Hepatocyte (in vitro differentiated cells): ENCODE results near the gene TMEM179B.

Experiments
- EZH2 ChIP-seq: fragments of 200-600 bp; sonication (generic); IDR thresholded peaks from 2 replicates; pipeline ENCODE4 v1.6.1; 2016; ENCODE audit warnings: antibody characterized with exemption, mild to moderate bottlenecking, borderline replicate concordance
- TF ChIP-seq, protein P1 (sequence below): fragments of 200-600 bp; sonication (generic); IDR thresholded peaks from 2 replicates; pipeline ENCODE4 v1.5.1; 2016; ENCODE audit warnings: antibody characterized with exemption, mild to moderate bottlenecking; ENCODE audit not compliant: poor library complexity

- TF ChIP-seq, protein P1, sequence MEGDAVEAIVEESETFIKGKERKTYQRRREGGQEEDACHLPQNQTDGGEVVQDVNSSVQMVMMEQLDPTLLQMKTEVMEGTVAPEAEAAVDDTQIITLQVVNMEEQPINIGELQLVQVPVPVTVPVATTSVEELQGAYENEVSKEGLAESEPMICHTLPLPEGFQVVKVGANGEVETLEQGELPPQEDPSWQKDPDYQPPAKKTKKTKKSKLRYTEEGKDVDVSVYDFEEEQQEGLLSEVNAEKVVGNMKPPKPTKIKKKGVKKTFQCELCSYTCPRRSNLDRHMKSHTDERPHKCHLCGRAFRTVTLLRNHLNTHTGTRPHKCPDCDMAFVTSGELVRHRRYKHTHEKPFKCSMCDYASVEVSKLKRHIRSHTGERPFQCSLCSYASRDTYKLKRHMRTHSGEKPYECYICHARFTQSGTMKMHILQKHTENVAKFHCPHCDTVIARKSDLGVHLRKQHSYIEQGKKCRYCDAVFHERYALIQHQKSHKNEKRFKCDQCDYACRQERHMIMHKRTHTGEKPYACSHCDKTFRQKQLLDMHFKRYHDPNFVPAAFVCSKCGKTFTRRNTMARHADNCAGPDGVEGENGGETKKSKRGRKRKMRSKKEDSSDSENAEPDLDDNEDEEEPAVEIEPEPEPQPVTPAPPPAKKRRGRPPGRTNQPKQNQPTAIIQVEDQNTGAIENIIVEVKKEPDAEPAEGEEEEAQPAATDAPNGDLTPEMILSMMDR, result peak; percentile 3
- TF ChIP-seq EZH2, result no peak
These were observed 18.1 kb downstream of the TMEM179B start, which contains the start of gene NXF1 for GRCh38 chr11:62805076-62805892.
